GM21825 (cell line): Measurements from ENCODE around the gene CEP85.

Experiments
- ATAC-seq: cut with Tn5 transposase; IDR thresholded peaks from one replicate; pipeline ENCODE4 v1.9.1; 2021; ENCODE audit warnings: mild to moderate bottlenecking, moderate library complexity; ENCODE audit not compliant: unreplicated experiment

The CEP85 gene, protein sequence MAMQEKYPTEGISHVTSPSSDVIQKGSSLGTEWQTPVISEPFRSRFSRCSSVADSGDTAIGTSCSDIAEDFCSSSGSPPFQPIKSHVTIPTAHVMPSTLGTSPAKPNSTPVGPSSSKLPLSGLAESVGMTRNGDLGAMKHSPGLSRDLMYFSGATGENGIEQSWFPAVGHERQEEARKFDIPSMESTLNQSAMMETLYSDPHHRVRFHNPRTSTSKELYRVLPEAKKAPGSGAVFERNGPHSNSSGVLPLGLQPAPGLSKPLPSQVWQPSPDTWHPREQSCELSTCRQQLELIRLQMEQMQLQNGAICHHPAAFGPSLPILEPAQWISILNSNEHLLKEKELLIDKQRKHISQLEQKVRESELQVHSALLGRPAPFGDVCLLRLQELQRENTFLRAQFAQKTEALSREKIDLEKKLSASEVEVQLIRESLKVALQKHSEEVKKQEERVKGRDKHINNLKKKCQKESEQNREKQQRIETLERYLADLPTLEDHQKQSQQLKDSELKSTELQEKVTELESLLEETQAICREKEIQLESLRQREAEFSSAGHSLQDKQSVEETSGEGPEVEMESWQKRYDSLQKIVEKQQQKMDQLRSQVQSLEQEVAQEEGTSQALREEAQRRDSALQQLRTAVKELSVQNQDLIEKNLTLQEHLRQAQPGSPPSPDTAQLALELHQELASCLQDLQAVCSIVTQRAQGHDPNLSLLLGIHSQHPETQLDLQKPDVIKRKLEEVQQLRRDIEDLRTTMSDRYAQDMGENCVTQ

DNA sequence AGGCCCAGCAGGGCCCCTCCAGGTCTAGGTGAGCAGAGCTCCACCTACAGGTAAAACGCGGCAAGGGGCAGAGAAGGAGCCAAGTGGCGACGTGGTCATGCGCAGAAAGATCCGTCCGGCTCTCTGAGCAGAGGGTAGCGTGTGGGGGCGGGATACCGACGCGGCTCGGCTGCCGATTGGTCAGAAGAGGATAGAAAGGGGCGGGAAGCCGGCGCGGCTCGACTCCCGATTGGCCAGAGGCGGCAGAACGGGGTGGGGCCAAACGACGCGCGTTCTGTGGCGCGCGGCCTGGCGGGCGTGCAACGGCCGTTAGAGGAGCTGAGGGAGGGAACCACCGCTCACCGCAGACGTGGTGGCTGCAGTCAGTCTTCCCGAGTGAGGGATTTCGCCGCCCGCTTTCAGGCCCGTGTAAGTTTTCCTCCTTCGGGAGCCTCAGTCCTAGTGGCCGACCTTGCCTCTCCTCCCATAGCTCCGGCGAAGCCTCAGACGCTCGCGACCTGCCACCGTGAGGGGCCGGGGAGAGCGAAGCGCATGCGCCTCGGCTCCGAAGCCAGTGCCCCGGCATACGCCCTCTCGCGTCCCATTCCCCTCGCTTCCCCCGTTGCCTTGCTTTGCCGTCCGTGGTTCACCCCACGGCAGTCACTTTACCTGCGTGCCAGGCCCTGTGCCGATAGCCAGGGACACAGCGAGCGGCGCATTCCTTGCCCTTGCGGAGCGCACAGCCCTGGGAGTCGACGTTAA, at the start of gene CEP85:
Gene CEP85, plus strand, starts transcription at position 298 of the 741 bp plus-strand sequence. CDS start 5,584 bp downstream, outside the sequence.
- ATAC-seq, result peak; percentile 80

DNA sequence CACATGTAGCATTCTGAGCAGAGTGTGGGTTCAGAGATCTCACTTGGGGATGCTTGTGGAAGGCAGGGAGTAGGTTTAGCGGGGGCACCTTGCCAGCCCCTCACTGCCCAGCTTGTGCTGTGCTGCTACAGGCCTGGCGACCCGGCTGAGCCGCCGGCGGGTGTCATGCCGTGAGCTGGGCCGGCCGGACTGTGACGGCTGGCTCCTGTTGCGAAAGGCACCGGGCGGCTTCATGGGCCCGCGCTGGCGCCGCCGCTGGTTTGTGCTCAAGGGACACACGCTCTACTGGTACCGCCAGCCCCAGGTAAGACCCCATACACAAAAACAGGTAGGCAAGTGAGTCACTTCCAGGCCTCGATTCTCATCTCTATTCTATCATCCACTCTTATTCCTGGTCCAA, 49.1 kb upstream of the CEP85 start:
- ATAC-seq, result no peak

DNA sequence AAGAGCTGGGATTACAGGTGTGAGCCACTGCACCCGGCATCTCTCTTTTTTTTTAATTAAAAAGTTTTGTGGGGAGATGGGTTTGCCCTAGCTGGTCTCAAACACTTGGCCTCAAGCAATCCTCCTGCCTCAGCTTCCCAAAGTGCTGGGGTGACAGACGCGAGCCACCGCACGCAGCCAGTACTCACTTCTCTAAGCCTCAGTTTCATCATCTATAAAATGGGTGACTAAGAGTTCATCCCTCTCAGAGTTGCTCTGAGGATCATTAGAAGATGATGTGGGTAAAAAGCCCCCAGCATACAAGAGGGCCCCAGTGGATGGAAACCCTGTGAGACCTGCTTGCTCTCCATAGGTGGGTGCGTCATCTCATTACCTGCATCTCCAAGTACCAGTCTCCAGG, 46.1 kb upstream of the CEP85 start:
- no peak for ATAC-seq

DNA sequence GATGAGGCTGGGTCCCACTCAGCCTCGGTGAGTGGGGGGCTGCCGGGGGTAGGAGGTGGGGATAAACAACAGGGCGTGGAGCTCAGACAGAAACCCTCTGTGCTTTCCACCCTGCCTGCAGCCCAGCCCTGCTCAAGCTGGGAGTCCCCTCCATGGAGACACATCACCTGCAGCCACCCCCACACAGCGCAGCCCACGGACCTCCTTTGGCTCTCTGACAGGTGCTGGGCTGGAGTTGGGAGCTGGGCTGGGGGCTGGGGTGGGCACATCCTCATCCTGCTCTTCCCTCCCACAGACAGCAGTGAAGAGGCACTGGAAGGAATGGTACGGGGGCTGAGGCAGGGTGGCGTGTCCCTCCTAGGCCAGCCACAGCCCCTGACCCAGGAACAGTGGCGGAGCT, 45.5 kb upstream of the CEP85 start:
- ATAC-seq, result no peak

DNA sequence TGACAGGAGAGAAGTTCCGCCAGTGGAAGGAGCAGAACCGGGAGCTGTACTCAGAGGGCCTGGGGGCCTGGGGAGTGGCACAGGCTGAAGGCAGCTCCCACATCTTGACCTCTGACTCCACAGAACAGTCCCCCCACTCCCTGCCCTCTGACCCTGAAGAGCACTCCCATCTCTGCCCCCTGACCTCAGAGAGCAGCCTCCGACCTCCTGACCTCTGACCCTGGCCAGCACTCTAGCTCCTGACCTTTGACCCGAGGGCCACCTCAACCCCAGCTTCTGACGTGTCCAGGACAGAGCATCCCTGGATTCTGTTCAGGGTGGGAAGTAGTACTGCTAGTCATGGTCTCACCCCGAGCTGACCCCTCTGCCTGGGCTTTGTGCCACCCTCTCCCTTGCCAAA, 44.7 kb upstream of the CEP85 start:
- no peak for ATAC-seq

DNA sequence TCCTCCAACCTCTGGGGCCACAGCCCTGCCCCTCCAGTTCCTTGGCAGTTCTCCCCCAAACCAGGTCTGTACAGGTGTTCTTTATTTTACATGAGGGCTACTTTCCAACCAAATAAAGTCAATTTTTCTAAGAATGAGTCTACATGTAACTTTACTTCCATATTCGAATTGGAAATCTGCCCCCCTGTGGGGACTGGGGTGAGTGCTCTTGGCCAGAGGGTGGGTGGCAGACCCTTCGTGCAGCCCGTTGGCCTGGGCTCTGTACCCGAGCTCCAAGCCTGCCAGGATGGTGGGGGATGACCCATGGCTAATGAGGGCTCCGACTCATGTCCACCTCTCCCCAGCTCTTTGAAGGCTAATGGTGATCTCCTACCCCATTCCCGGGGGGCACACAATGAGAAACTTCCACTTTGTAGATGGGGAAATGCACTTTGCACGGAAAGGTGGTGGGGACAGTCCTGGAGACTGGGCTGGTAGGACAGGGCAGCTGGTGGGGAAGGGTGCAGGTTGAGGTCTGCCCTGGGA, 44.2 kb upstream of the CEP85 start:
- no peak for ATAC-seq

DNA sequence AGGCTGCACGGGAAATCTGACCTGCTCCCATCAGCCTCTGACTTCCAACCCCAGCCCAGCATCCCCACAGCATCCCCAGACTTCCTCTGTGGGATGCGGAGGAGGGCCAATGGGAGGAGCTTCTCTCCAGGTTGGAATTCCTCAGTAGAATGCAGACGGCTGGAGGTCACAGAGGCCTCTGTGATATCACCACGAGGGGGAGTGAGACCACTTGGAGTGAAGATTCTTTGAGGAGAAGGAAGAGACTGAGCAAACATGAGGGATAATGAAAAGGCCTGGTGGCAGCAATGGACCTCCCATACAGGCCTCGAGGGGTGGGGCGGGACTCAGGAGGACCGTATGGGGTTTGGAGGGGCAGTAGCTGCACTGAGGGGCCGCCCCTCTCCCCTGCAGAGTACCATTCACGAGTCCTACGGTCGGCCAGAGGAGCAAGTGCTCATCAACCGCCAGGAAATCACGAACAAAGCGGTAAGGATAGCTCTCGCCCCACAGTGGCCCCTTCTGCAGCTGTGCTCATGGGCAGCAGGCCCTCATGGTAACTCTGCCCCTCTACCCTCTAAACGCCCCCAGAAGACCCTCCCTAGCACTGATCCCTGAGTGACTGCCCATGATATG, 43.5 kb upstream of the CEP85 start, which contains the start of gene CATSPER4:
Gene CATSPER4, plus strand, starts transcription at position 230 of the 615 bp plus-strand sequence. Its CDS starts 26 bp downstream, at position 256.
- ATAC-seq, result no peak

DNA sequence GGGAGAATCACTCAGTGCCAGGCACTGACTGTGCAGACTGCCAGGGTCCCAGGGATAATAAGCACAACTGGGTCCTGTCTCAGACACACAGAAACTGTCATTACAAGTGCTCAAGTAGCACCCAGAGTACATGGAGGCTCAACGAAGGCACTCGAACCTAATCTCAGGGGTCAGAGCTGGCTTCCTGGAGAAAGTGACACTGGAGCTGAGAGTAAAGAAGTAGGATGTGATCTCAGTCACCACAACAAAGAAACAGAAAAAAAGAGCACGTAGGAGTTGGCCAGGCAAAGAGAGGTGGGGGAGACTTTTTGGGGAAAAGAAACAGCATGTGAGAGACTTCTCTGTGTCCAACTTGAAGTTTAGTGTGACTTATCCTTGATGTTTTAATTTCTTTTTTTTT, 42.3 kb upstream of the CEP85 start:
- ATAC-seq, result no peak

DNA sequence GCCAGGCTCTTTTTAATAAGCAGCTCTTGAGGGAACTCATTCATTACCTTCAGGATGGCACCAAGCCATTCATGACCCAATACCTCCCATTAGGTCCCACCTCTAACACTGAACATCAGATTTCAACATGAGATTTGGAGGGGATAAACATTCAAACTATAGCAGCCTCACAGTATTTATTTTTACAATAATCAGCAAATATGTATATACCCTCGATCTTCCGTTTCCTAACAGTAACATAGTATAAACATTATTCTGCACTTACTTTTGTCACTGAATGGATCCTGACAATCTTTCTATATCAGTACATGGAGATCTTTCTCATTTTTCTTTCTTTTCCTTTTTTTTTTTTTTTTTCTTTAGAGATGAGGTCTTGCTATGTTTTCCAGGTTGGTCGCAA, 38.2 kb upstream of the CEP85 start:
- no peak for ATAC-seq

DNA sequence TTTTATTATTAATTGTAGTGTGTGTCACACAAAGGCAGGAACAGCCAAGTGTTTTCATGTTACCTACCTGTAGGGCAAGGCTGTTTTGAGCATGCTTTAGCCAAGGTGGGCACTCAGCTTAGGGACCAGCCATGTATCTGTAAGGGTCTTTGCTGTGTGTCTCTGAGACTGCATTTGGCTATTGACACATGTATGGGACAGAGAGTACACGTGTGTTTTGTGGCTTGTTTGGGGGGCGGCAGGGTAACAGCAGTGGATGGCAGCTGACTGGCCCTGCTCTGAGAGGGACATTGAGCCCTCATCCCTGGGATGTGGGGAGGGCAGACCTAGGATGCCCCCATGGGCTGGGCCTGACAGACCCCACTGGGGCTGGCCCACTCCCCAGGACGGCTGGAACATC, 36.7 kb upstream of the CEP85 start:
- ATAC-seq, result no peak

DNA sequence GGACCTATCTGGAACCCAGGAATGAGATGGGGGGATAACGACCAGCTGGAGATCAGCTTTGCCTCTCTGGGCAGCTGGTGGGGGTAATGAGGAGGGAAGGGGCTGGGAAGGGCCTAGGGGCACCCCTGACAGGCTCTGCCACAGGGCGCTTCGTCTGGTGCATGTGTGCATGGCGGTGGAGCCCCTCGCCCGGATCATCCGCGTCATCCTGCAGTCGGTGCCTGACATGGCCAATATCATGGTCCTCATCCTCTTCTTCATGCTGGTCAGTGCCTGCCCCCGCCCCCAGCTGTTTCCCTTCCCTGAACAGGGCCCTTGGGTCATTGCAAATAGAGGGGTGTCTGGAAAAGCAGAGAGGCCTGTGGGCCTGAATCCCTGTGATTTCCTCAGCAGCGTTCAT, 36.2 kb upstream of the CEP85 start:
- ATAC-seq, result no peak

DNA sequence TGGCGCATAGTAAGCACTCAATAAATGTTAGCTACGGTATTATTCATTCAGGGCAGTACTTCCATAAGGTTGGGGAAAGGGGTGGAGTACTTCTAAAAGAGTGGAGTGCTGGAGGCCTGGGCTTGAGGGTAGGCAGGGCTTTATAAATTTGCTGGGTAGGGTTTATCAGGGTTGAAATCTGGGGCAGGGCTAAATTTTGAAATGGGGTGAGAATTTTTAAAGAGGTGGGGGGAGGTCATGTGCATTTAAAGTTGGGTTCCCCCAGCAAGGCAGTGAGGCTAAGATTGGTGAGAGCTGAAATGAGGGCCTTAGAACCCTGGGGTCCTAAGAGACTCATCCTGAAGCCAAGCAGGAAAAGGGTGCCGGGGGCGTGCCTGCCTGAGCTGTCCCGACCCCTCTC, 33.6 kb upstream of the CEP85 start:
- no peak for ATAC-seq

DNA sequence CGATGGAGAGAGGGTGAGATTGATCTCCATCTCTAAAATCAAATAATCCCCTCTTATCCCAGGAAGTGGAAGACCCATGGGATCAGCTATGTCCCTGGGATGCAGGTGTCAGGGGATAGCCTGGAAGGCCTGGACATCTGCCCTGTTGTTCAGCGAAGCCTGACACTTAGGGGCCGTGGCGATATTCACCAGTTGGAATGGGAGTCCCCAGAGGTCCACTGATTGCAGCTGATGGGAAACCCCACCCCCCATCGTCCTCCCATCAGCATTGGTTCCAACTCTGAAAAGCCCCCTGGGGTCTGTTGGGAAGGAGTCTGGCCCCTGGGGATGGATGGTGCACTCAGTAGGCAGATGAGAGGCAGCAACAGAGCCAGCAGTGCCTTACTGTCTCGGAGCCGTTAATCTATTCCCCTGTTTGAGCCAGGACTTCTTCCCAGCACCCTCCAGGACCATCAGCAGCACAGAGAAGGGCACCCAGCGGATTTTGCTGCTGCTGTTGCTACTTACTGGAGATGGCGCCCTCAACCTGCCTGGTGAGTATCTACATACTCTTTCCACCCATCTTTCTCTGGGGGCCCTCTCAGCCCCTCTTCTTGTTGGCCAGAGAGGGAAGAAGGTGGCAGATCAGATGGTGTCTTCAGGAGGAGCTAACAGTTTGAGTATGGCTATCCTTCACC, 30.2 kb upstream of the CEP85 start:
- no peak for ATAC-seq

DNA sequence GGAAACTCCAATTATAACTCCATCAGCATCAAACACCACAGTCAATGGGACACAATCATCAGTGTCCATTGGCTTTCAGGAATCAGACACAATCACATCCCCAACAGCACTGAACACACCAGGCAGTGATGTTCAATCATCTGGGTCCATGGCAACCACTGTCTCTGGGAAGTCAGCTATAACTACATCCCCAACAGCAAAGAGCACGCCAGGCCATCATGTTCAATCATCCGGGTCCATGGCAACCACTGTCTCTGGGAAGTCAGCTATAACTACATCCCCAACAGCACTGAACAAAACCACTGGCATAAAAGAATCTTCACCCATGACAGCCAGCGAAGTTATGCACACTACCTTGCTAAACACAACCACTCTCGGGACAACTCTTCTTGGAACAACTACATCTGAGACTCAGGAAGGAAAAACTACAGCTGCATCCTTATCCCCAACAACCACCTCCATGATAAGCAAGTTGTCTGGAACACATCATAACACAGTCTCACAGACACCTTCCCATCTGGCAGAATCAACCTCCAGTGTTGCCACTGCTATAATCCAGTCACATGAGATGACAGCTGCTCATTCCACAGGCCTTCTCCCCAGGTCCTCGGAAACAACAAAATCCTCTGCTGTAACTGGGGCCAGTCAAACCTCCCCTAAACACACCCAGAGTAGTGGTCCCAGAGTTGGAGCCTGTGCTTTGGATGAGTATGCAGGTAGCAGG, 23.7 kb upstream of the CEP85 start:
- no peak for ATAC-seq

DNA sequence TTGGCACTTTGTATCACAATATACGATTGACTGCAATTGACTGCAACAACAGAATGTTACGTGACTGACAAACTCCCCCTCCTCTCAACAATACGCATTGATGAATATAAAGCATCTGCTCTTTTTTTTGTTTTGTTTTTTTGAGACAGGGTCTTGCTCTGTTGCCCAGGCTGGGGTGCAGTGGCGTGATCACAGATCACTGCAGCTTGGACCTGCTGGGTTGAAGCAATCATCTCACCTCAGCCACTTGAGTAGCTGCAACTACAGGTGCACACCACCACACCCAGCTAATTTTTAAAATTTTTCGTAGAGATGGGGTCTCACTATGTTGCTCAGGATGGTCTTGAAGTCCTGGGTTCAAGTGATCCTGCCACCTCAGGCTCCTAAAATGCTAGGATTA, 21.3 kb upstream of the CEP85 start:
- ATAC-seq, result no peak

DNA sequence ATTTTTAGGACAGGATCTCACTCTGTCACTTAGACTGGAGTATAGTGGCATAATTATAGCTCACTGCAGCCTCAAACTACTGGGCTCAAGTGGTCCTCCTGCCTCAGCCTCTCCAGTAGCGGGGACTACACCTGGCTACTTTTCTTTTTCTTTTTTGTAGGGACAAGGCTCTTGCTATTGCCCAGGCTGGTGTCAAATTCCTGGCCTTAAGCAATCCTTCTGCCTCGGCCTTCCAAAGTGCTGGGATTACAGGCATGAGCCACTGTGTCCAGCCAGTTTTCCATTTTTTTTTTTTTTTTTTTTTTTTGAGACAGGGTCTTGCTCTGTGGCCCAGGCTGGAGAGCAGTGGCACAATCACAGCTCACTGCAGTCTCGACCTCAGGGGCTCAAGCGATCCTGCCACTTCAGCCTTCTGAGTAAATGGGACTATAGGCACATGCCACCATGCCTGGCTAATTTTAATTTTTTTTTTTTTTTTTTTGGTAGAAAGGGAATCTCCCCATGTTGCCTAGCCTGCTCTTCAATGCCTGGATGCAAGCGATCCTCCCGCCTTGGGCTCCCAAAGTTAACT, 20.6 kb upstream of the CEP85 start:
- ATAC-seq, result no peak

DNA sequence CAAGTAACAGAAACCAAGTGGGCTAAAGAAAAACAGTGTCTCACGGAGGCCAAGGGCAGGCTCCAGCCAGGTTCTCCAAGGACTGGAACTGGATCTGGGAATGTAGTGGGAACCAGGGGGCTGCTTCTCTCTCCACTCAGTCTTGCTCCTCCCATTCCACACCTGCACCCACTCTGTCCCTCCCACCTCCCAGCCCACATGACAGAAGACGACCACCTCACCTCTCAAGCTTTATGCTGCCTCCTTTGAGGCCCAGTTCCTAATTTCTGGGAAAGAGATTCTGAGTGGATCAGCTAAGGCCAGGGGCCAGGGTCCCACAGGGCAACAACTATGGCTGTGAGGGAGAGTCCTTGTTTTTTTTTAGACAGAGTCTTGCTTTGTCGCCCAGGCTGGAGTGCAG, 18.8 kb upstream of the CEP85 start:
- ATAC-seq, result no peak

DNA sequence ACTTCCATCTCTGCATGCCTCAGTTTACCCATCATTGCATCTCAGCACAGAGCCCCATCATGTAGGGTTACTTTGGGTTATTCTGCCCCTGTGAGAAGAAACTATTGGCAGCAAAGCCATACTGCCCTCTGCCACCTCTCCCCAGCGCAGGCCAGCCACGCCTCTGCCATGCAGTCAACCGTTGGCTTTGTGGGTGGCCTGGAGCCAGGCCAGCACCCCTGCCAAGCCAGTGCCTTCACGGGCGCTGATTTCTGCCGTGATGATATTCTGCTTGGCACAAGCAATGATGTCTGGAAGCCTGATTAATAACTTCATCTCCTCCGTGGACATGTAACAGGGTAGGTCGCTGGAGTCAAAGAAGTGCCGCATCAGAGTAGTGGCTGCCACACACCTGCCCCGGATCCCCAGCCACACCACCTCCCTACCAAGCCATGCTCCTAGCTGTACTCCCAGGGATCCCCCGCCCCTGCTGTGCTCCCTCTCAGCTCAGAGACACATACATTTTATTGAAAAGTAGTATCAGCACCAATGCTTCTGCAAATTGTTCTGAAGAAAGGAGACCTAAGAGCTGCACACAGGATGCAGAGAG, 15.0 kb upstream of the CEP85 start:
- ATAC-seq, result no peak
